GM10248 (cell line): Measurements from ENCODE around the gene VTI1B.

Source experiments
- CTCF ChIA-PET: fragments of 300-600 bp; sonication (Branson Sonifier 250); formaldehyde crosslinking; extraction: SDS; loops from one replicate; lab custom pipeline; 2021; ENCODE audit warnings: antibody characterized with exemption; lab: Yijun Ruan, JAX
- POLR2A ChIA-PET: fragments of 350-650 bp; sonication (Branson Sonifier 250); formaldehyde crosslinking; extraction: SDS; loops from one replicate; lab custom pipeline; 2020; ENCODE audit warnings: antibody characterized with exemption; lab: Yijun Ruan, JAX
- DNase-seq: peaks from one replicate; pipeline ENCODE4 v3.0.0; 2012; ENCODE audit errors: extremely low spot score
- TF ChIP-seq, protein P1 (sequence below): IDR thresholded peaks from 2 replicates; pipeline ENCODE4 v1.5.1; 2012; ENCODE audit warnings: mild to moderate bottlenecking, low read depth; ENCODE audit errors: extremely low read depth, missing control alignments, control extremely low read depth

Gene VTI1B

GRCh38 chr14:67641480-67641879 lies 33.0 kb downstream of the VTI1B start:
- POLR2A ChIA-PET = no interaction called here
- no peak for DNase-seq
- TF ChIP-seq, protein P1, sequence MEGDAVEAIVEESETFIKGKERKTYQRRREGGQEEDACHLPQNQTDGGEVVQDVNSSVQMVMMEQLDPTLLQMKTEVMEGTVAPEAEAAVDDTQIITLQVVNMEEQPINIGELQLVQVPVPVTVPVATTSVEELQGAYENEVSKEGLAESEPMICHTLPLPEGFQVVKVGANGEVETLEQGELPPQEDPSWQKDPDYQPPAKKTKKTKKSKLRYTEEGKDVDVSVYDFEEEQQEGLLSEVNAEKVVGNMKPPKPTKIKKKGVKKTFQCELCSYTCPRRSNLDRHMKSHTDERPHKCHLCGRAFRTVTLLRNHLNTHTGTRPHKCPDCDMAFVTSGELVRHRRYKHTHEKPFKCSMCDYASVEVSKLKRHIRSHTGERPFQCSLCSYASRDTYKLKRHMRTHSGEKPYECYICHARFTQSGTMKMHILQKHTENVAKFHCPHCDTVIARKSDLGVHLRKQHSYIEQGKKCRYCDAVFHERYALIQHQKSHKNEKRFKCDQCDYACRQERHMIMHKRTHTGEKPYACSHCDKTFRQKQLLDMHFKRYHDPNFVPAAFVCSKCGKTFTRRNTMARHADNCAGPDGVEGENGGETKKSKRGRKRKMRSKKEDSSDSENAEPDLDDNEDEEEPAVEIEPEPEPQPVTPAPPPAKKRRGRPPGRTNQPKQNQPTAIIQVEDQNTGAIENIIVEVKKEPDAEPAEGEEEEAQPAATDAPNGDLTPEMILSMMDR = no peak
- CTCF ChIA-PET = interaction anchor here (0.9 to 1.3 kb wide), 2 partner anchors 10 to 63 kb away, joined by 3 to 6 read pairs; no protein-coding TSS in a partner anchor

- TF ChIP-seq, protein P1 = no peak
- DNase-seq = no peak
- CTCF ChIA-PET = no interaction called here
- POLR2A ChIA-PET = no interaction called here
These were observed 35.8 kb downstream of the VTI1B start for GRCh38 chr14:67638642-67639041.

DNA sequence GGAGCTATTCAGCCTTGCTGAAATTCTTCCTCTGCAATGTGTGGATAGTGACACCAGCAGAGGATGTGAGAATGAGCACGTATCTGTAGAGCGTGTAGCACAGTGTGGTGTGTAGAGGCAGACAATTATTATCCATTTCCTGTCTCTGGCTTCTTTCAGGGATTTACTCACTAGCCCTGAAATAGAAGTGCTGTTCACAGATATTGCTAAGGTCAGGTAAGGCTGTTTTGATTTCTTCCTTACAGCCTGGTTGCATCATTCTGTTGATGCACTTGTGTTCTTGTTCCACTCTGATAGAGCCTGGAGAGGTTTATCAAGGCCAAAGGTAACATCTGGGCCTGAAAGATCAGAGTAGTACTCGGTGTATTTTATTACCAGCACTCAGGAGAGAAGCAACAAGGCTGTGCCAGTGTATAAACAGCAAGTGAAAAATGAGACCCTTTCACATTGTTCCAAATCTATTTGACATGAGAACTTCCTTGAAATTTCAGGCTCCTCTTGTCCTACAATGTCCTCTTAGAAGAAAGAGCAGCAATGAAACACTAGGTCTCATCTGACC lies 38.0 kb downstream of the VTI1B start:
- CTCF ChIA-PET = interaction anchor here (0.8 to 1.8 kb wide), 5 partner anchors 9 to 68 kb away, joined by 3 to 6 read pairs (median 3); partner anchors contain the start of gene PIGH
- POLR2A ChIA-PET = no interaction called here
- DNase-seq = peak; percentile 25
- TF ChIP-seq, protein P1 = no peak

DNA sequence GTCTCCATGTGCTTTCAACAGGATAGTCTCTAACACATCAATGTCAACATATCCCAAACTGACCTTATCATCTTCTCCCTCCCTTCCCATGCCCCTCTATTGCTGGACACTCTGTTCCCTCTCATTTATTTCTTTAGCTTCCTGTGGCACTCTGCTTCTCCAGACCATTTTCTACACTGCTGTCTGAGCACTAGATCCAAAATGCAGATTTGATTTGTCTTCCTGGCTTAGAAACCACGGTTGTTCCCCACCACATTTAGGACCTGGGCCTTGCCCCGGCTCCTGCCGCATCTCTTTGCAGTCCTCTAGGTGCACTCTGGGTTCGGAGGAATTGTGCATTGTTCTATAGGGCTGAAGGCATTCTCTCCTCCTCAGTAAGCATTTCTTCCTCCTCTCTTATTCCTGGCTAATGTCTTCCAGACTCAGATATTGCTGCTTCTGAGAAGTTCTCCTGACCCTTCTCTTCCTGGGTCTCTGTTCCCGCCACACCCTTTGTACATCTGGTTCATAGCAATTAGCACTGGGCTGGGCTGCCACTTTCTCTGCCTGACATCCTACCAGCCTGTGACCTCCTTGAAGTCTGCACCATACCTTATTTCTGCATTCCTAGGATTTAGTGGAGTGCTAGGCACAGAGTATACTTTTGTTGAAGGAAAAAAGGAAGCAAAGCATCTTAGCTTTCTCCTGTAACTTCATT lies 40.8 kb downstream of the VTI1B start:
- no peak for DNase-seq
- TF ChIP-seq, protein P1 = no peak
- ChIA-PET POLR2A (no interaction called here), CTCF (interaction anchor here (1.3 to 2.0 kb wide), 2 partner anchors 15 to 33 kb away, joined by 6 read pairs; no protein-coding TSS in a partner anchor)

GRCh38 chr14:67630938-67631337 lies 43.5 kb downstream of the VTI1B start:
- DNase-seq = no peak
- TF ChIP-seq, protein P1 = no peak
- ChIA-PET POLR2A (no interaction called here), CTCF (interaction anchor here (1.1 to 1.8 kb wide), 4 partner anchors 12 to 59 kb away, joined by 3 to 4 read pairs (median 4); partner anchors contain the start of gene ARG2)

DNA sequence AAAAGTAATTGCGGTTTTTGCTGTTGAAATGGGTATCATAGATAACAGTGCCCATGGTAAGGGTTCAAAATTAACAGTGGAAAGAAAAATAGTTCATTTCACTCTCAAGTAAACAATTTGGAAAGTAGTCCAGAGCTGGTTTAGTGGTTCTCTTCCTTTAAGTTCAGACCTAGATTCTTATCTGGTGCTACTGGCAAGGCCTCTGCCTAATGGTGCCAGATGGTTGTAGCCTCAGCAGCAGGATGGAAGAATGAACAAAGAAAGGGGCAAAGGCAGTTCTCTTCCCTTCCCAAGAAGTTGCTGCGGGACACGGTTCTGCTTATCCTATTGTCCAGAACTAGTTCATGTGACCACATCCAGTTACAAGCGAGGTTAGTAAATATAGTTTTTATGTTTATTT lies 44.2 kb downstream of the VTI1B start:
- DNase-seq = no peak
- TF ChIP-seq, protein P1 = no peak
- CTCF ChIA-PET = interaction anchor here (1.0 to 1.8 kb wide), 2 partner anchors 14 to 19 kb away, joined by 3 to 4 read pairs; no protein-coding TSS in a partner anchor
- POLR2A ChIA-PET = no interaction called here
